ENCODE data around the gene BTBD6.

DNA sequence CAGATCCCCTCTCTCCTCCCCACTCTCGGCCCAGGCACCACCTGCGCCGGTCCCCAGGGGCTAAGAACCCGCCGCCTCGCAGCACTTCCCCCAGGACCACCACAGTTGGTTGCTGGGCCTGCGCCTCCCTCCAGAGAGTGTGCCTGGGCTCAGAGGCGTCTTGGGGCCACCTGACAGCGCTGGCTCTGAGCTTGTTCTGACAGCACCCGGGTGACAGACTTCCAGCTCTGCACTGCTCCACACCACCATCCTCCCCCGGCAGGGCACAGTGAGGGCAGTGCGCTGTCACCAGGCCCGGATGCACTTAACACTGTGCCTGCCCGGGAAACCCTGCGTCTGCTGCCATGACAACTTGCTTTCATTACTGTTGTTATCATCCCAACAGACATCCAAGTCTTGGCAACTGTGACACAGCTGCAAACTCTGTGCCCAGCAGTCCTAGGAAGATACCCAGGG, 45.8 kb downstream of the BTBD6 start:
- TF ChIP-seq, protein P1, sequence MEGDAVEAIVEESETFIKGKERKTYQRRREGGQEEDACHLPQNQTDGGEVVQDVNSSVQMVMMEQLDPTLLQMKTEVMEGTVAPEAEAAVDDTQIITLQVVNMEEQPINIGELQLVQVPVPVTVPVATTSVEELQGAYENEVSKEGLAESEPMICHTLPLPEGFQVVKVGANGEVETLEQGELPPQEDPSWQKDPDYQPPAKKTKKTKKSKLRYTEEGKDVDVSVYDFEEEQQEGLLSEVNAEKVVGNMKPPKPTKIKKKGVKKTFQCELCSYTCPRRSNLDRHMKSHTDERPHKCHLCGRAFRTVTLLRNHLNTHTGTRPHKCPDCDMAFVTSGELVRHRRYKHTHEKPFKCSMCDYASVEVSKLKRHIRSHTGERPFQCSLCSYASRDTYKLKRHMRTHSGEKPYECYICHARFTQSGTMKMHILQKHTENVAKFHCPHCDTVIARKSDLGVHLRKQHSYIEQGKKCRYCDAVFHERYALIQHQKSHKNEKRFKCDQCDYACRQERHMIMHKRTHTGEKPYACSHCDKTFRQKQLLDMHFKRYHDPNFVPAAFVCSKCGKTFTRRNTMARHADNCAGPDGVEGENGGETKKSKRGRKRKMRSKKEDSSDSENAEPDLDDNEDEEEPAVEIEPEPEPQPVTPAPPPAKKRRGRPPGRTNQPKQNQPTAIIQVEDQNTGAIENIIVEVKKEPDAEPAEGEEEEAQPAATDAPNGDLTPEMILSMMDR (IDR thresholded peaks at IDR 0.05), result no peak
- no peak for TF ChIP-seq POLR2A (IDR thresholded peaks at IDR 0.05; ENCODE audit: low read depth)

Measured in esophagus muscularis mucosa (tissue), 3 donors.